Umbilical cord (tissue), 2 donors: Measurements from ENCODE around the gene ASGR2. TPM values are rescaled to one million over a fixed set of nuclear protein-coding genes. Genes with fewer than 3 reads are reported as not detected.
"Not testable (repeated sequence)": the region's sequence is repeated elsewhere in the genome, so short reads cannot be mapped to it uniquely, and the experiment has no call there.

Source experiments
- DNase-seq: peaks from one replicate; pipeline ENCODE4 v3.0.0-alpha.2; 2015; ENCODE audit warnings: low spot score
- total RNA-seq: library from RNA; depleted of rRNA; stranded (reverse); fragments of >200 nt; gene quantifications from one replicate; pipeline ENCODE4 v1.2.3, GENCODE V29; 2014; ENCODE audit warnings: low replicate concordance; ENCODE audit not compliant: insufficient read depth

Gene ASGR2
- total RNA-seq, 1 donor from 2014 or later: not detected

DNA sequence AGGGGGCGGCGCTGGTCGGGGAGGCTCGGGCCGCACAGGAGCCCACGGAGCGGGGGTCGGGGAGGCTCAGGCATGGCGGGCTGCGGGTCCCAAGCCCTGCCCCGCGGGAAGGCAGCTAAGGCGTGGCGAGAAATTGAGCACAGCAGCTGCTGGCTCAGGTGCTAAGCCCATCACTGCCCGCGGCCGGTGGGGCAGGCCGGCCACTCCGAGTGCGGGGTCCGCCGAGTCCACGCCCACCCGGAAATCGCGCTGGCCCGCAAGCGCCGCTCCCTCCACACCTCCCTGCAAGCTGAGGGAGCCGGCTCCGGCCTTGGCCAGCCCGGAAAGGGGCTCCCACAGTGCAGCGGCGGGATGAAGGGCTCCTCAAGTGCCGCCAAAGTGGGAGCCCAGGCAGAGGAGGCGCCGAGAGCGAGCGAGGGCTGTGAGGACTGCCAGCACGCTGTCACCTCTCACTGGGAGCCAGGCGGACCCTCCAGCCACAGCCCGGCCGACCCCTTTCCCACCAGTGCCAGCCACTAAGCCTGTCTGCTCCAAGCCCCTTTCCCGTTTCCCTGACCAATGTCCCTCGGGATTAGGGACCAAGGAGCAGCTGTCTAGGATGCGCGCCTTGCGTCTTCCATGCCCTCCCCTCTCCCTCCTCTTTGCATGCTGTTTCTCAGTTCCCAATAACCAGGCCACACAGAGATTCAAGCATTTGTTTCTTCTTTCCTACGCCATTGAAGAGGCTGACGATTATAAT, 13.8 kb downstream of the ASGR2 start:
- not testable (repeated sequence) for DNase-seq

DNA sequence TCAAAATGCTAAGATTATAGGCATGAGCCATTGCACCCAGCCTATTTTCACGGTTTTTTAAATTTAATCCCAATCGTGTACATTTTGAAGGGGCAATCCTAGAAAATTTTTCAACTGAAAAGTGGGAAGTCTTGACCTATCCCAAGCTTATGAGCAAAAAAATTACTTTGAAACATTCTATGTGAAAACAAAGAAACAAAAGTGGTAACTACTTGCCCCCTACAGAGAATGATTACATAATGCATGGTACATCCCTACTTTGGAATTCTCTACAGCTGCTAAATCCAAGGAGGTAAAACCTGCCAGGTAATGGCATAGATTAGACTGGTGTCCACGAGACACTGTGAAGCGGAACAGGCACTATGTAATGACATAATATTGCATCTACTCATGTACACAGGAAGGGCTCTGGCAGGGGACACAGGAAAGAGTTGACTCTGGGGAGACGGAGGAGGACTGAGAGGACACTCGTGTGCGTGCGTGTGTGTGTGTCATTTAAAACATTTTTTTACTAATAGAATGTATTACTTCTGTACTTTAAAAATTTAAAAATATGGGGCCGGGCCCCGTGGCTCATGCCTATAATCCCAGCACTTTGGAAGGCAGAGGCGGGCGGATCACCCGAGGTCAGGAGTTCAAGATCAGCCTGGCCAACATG, 15.7 kb downstream of the ASGR2 start:
- DNase-seq: no peak

DNA sequence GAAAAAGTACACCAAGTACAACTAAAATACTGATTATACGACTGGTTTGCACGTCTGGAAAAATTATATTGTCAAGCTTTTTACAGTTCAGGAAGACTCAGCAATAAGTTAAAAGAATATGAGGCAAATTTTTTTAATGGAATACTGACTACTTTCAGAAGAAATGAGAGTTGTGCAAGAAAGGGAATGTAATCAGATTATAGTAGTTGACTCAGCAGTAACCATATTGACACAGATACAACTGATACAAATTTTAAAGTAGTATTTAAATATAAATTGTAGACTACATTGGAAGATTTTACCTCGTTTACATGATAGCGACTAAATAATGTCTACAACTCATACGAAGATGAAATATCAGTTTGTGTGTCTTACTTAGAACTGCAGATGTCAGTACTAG, 16.7 kb downstream of the ASGR2 start:
- no peak for DNase-seq

DNA sequence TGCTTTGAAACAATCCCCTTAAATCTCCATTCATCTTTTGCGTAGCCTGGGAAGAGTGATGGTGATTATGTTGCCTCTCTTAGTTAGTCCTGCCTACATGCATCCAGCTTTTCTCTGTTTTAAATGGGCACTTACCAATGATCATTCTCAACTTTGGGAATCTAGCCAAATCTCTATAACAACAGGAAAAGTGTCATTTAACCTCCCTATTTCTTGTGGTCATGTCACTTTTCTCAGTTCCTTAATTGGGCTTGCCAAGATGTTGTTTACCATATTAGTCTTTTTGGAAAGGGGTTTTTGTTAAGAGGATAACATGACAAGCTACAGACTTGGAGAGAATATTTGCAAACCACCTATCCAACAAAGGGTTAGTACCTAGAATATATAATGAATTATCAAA, 19.0 kb downstream of the ASGR2 start:
- DNase-seq: no peak

DNA sequence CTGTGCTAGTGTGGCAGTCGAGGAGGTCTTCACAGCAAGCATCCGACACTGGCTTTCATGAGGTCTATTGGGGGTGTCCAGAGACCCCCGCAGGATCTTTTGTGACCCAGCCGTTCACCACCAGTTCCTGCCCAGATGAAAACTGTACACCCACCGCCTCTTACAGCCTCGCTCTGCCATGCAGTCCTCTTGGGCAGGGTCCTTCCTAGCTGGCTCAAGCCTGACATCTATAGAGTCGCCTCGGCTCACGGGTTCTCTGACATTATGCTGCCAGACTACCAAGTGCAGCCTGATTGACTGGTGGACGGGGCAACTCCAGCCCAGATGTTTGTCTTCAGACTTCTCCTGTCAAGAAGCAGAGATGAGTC, 20.0 kb downstream of the ASGR2 start:
- DNase-seq: no peak

DNA sequence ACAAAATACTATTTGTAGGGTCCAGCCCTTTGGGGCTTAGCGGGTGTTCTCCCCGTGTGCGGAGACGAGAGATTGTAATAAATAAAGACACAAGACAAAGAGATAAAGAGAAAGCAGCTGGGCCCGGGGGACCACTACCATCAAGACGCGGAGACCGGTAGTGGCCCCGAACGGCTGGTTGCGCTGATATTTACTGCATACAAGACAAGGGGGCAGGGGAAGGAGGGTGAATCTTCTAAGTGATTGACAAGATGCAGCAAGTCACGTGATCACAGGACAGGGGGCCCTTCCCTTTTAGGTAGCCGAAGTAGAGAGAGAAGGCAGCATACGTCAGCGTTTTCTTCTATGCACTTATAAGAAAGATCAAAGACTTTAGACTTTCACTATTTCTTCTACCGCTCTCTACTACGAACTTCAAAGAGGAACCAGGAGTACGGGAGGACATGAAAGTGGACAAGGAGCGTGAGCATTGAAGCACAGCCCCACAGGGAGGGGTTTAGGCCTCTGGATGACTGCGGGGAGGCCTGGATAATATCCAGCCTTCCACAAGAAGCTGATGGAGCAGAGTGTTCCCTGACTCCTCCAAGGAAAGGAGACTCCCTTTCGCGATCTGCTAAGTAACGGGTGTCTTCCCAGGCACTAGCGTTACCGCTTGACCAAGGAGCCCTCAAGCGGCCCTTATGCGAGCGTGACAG, 23.2 kb downstream of the ASGR2 start:
- DNase-seq: peak; percentile 68

DNA sequence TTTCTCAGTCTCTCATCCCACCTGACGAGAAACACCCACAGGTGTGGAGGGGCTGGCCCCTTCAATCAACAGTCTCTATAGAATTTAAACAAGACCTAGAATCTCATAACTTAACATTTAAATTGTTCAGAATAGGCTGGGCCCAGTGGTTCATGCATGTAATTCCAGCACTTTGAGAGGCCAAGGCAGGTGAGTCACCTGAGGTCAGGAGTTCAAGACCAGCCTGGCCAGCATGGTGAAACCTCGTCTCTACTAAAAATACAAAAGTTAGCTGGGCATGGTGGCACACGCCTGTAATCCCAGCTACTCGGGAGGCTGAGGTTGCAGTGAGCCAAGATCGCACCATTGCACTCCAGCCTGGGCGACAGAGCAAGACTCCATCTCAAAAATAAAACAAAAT, 25.1 kb downstream of the ASGR2 start:
- not testable (repeated sequence) for DNase-seq

DNA sequence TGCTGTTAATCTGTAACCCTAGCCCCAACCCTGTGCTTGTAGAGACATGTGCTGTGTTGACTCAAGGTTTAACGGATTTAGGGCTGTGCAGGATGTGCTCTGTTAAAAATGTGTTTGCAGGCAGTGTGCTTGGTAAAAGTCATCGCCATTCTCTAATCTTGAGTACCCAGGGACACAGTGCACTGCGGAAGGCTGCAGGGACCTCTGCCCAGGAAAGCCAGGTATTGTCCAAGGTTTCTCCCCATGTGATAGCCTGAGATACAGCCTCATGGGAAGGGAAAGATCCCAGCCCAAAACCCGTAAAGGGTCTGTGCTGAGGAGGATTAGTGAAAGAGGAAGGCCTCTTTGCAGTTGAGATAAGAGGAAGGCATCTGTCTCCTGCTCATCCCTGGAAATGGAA, 26.2 kb downstream of the ASGR2 start:
- peak; percentile 73 for DNase-seq

DNA sequence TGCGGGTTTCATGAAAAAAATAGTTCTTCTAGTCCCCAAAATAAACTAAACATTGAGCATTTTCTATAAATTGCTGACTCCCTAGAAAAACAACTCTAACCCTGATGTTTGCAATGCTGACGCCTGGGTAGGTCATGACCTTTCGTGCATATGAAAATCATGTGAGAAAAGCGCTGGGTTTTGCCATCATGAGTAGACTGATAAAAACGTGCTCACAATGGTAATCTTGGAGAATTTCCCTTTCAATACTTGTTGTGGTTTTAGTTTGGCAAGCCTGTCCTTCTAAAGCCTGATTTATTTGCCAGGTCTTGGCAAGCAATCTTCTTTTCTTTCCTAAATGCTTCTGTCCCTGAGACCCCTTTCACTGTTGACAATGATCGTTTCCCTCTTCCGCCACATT, 30.5 kb downstream of the ASGR2 start:
- no peak for DNase-seq

DNA sequence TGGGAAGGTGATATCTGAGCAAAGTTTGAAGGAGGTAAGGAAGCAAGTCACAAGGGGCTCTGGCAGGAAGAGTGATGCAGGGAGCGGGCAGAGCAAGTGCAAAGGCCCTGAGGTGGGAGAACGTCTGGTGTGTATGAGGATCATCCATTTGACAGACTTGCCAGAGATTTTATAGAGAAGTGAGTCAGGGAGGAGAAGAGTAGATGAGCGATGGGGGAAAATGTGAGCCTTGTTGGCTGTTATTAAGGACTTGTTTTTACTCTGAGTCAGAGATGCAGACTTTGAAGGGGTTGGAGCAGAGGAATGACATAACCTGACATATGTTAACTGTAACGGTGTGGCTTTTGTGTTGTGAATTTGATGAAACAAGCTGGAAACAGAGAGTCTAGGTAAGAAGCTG, 31.0 kb downstream of the ASGR2 start:
- no peak for DNase-seq

DNA sequence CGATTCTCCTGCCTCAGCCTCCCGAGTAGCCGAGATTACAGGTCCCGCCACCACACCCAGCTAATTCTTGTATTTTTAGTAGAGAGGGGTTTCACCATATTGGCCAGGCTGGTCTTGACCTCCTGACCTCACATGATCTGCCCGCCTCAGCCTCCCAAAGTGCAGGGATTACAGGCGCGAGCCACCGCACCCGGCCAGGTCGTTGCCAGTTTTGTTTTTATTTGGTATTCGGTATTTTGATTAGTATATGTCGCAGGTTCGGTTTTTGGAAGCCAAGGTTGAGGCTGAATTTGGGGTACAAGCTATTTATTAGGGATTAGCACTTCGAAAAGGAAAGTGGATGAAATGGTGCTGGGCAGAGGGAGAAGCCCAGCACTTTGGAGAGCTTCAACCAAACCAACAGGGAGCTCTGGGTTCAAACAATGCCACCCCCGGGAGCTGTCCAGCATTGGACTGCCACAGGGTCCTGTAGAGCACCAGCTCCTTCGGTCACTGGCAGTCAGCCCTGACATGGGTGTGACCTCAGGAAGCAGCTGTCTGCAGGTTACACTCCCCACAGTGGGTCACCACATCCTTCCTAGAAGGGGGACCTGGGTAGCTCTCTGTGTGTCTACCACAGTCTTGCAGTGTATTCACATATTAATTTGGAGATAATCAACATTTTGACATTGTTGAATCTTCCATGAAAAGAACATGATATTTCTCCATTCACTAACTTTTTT, 33.1 kb downstream of the ASGR2 start:
- DNase-seq: no peak

DNA sequence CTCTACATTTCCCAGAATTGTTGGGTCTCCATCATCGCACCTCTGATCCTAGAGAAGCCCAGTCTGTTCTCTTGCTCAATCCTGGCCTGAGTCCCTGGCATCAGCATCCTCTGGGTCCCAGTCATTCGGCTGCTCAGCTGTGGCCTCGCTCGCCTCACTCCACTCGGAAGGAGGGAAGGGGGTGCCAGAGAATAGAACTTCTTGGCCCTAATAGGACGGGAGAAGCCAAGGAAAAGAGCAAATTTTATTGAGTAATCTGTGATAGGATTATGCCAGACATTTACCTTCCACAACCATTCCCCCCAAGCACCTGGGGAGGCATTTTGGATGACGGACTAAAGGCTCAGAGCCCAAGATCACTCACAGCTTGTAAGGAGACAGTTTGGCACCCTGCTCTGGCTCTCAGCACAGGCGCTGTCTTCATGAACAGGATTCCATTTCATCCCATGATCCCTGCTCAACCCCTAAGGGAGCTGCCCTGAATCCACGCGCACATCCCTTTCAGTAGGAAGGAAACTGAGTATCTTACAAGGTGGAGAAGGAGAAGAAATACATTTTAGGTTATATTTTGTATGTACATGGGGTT, 34.1 kb downstream of the ASGR2 start:
- DNase-seq: no peak

DNA sequence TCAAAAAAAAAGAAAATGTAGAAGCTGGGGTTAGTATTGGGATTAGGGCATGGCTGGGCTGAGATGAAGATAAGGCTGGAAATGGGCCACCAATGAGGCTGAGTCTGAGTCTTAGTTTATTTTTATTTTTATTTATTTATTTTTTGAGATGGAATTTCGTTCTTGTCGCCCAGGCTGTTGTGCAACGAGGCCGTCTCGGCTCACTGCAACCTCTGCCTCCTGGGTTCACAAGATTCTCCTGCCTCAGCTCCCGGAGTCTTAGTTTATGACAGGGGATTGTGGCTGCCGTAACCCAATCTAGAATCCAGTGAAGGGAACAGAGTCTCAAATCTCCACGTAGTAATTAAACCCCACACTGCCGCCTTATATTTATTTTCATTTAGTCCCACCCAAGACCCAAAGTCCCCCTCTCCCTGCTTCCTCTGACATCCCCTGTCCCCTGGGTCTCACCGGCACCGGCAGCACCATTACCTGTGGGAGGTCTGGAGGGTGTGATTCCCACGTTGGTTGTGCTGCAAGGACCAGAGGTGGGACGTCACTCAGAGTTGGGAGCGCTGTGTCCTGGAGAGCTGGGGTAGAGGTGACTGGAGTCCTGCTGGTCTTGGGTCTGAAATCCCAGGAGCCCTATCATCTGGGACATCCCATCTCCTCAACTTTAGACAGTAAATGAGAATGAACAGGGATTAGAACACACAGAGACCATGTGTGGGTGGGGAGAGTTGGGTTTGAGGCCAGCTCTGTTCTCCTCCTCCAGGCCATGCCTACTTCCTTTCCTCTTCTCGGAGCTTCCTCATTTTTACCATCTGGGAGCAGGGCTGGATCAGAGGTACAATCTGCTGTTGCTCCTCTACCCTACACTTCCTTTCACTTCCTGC, 34.8 kb downstream of the ASGR2 start, which contains the start of gene CLEC10A:
CLEC10A (minus strand) TSS at position 671 of the 875 bp plus-strand sequence. CDS start 1,439 bp downstream, outside the sequence.
- DNase-seq: no peak

DNA sequence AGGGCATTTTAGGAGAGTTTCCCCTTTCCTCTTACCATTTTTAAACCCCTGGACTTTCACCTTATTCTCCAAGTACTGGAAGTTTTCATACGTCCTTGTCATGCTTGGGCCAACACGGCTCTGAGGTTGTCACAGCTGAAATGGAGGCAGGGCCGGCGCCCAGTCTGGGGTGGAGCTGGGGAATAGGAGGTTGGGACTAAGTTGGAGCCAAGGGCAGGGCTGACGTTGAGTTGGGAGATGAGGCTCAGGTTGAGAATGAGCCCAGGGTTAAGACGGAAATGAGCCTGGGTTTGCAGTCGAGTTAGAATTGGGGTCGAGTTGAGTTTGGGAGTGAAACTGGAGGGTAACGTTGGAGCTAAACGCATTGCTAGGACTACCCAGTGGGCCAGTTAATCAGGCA, 35.9 kb downstream of the ASGR2 start:
- DNase-seq: no peak

DNA sequence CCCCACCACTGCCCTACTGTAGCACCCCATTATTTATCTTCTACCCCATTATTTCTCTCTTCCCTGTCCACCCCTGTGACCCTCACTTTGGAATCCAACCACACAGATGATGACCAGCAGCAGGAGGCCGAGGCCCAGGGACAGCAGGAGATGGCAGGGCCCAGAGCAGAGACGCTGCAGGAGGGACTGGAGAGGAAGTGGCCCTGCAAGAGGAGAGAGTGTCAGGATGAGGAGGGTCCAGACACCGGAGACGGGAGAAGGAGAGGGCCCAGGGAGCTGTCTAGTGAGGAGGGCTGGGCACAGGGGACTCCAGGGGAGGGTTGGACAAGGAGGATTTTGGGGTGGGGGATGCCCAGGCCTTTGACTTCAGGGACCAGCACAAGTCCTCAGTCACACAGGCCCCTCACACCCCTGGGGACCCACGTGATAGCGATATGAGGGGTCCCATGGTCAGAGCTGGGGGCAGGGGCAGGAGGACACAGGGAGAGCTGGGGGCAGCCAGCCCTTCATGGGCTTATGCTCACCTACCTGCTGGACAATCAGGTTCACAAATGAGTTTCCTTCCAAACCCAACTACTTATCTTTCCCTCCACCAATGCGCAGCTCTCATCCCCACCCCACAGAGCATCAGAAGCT, 36.6 kb downstream of the ASGR2 start:
- no peak for DNase-seq

DNA sequence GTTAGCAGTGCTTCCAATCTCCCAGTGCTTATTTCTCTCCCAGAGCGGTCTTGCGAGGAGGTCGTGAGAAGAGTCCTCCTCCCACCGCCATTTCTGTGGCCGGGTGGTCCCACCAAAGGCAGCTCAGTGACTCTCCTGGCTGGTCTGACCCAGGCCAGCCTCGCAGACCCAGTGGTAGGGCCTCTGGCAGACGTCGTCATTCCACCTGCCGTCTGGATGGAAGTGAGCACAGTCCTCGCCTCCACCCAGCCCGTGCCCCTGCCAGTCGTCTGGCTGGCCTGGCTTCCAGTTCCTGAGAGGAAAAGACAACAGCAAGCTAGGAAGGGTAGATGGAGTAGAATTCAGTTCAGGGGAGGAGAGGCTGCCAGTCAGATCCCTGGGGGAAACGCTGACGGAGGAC, 39.7 kb downstream of the ASGR2 start:
- no peak for DNase-seq

DNA sequence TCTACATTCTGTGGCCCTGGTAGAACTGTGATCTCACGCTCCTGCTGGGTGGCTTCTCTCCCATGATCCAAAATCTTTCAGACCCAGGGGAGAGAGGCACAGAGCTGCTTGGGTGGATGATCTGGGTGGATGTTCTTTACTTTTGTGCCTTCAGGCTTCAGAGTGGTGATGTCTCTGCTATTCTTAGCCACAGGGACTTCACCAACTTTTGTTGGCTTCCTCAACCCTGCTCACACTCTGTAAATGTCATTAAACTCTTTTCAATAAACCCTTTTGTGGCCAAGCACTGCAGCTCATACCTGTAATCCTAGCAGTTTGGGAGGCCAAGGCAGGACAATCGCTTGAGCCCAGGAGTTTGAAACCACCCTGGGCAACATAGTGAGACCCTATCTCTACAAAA, 42.2 kb downstream of the ASGR2 start:
- no peak for DNase-seq

DNA sequence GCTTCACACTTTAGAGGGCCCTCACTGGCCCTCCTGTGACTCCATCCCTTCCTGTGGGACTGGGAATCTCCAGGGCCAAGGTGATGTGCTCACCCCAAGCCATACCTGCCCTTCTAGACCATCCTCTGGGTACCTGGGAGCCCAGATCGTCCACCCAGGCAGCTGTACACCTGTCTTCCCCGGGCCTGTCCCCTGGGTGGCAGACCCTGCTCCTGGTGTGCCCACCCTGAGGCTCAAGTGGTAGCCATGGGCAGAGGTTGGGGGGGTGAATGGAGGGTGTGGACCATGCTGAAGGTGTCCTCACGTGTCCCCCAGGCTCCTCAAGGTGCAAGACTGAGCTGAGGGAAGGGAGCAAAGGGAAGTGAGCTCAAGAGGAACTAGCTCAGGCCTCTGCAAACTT, 43.9 kb downstream of the ASGR2 start:
- no peak for DNase-seq

DNA sequence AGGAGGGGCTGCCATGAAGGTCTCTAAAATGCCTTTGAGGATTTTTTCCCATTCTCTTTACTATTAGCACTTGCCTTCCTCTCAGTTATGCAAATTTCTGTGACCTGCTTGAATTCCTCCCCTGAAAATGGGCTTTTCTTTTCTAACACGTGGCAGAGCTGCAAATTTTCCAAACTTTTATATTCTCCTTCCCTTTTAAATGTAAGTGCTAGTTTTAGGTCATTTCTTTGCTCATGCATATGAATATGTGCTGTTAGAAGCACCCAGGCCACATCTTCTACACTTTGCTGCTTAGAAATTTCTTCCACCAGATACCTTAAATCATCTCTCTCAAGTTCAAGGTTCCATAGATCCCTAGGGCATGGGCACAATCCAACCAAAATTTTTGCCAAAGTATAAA, 46.4 kb downstream of the ASGR2 start:
- no peak for DNase-seq

DNA sequence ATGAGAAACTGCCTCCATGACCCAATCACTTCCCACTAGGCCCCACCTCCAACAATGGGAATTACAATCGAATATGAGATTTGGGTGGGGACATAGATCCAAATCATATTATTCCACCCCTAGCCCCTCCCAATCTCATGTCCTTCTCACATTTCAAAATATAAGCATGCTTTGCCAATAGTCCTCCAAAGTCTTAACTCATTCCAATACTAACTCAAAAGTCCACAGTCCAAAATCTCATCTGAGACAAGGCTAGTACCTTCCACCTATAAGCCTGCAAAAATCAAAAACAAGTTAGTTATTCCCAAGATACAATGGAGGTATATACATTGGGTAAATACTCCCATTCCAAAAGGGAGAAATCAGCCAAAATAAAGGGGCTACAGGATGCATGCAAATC, 47.4 kb downstream of the ASGR2 start:
- no peak for DNase-seq
